ENCODE data around the gene ARHGAP26. TPM values are rescaled to one million over a fixed set of nuclear protein-coding genes. Genes with fewer than 3 reads are reported as not detected.
"Not testable (repeated sequence)": the region's sequence is repeated elsewhere in the genome, so short reads cannot be mapped to it uniquely, and the experiment has no call there.

Gene ARHGAP26
- total and polyA plus RNA-seq, 2 donors: 15.1 to 16.2 TPM

DNA sequence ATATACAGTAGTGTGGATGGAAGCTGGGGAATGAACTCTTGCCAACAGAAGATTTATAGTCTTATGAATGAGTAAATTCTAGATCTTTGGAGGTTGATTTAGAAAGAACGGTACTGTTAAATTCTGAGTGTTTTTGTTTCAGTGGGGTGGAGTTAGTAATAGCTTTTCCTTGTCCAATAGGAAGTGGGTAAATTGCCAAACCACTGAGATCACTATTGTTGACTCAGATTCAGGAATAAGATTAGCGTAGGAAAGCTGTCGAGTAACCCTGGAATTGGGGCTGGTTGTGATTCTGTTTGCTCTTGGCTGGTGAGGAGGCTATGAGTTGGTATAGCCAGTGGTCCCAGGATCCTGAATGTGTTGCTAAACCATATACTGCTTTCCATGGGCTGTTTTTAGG lies 155.6 kb downstream of the ARHGAP26 start:
- WGBS: 89% methylated on average over 3 of the region's 3 CpGs
- Histone ChIP-seq H3K4me1 (ENCODE audit: control insufficient read depth in 2 of 2, insufficient read depth in 2 of 2, low read length in 2 of 2) (peaks cover 0 to 7% of the 10 kb centered on the region in 2 donors), H3K9me3 (ENCODE audit: control insufficient read depth in 2 of 2, insufficient read depth in 1 of 2, low read length in 1 of 2) (no peaks in the 10 kb centered on the region), H3K27ac (ENCODE audit: low read depth in 1 of 2, low read length in 1 of 2) (no peak overlapping the region), H3K4me3 (ENCODE audit: low read length in 2 of 2) (no peak overlapping the region), H3K36me3 (ENCODE audit: control insufficient read depth in 2 of 2, insufficient read depth in 2 of 2, low read length in 1 of 2) (peaks cover 0 to 6% of the 10 kb centered on the region in 2 donors), H3K27me3 (ENCODE audit: control insufficient read depth in 2 of 2, insufficient read depth in 1 of 2, low read length in 1 of 2) (no peaks in the 10 kb centered on the region)
- no peak for DNase-seq (ENCODE audit: low read depth in 6 of 9, low spot score in 9 of 9)

DNA sequence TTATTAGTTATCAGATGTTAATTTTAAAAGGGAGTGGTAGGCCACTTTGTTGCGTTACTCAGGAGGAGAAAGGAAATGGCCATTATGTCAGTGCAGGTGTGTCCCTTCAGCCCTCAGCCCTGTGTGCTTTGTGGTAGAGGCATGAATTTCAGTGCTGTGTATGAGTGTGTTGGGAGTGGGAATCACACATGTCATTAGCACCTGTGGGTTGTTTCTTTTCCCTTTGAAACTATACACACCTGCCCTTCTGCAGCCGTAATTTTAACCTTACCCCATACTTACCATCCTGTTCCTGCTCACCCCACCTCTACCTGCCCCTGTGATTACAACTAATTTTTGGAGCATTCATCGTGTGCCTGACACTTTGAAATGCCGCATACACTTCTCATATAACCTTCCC lies 156.4 kb downstream of the ARHGAP26 start:
- 81% methylated on average over 4 of the region's 4 CpGs for whole genome bisulfite sequencing
- no peak overlapping the region for H3K27ac ChIP-seq (ENCODE audit: low read depth in 1 of 2, low read length in 1 of 2)
- peaks cover 0 to 6% of the 10 kb centered on the region in 2 donors for H3K36me3 ChIP-seq (ENCODE audit: control insufficient read depth in 2 of 2, insufficient read depth in 2 of 2, low read length in 1 of 2)
- peaks cover 0 to 7% of the 10 kb centered on the region in 2 donors for H3K4me1 ChIP-seq (ENCODE audit: control insufficient read depth in 2 of 2, insufficient read depth in 2 of 2, low read length in 2 of 2)
- no peaks in the 10 kb centered on the region for H3K27me3 ChIP-seq (ENCODE audit: control insufficient read depth in 2 of 2, insufficient read depth in 1 of 2, low read length in 1 of 2)
- DNase-seq (ENCODE audit: low read depth in 6 of 9, low spot score in 9 of 9): no peak
- H3K9me3 ChIP-seq (ENCODE audit: control insufficient read depth in 2 of 2, insufficient read depth in 1 of 2, low read length in 1 of 2): no peaks in the 10 kb centered on the region
- no peak overlapping the region for H3K4me3 ChIP-seq (ENCODE audit: low read length in 2 of 2)

DNA sequence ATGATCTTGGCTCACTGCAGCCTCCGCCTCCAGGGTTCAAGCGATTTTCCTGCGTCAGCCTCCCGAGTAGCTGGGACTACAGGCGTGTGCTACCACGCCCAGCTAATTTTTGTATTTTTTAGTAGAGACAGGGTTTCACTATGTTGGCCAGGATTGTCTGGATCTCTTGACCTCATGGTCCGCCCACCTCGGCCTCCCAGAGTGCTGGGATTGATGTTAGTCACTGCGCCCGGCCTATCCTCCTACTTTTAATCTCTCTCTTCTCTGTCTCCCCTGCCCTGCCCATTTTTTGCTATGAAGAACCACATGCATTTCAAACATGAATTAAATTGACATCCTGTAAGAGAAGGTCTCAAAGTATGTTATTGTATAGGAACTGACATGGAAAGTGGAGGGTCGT lies 158.8 kb downstream of the ARHGAP26 start:
- H3K36me3 ChIP-seq (ENCODE audit: control insufficient read depth in 2 of 2, insufficient read depth in 2 of 2, low read length in 1 of 2): peaks cover 9 to 12% of the 10 kb centered on the region in 2 donors
- H3K4me1 ChIP-seq (ENCODE audit: control insufficient read depth in 2 of 2, insufficient read depth in 2 of 2, low read length in 2 of 2): peaks cover 13% of the 10 kb centered on the region in 2 donors
- H3K4me3 ChIP-seq (ENCODE audit: low read length in 2 of 2); H3K27me3 ChIP-seq (ENCODE audit: control insufficient read depth in 2 of 2, insufficient read depth in 1 of 2, low read length in 1 of 2); H3K9me3 ChIP-seq (ENCODE audit: control insufficient read depth in 2 of 2, insufficient read depth in 1 of 2, low read length in 1 of 2); DNase-seq (ENCODE audit: low read depth in 6 of 9, low spot score in 9 of 9); H3K27ac ChIP-seq (ENCODE audit: low read depth in 1 of 2, low read length in 1 of 2): not testable (repeated sequence)
- WGBS: 97% methylated on average over 11 of the region's 11 CpGs

DNA sequence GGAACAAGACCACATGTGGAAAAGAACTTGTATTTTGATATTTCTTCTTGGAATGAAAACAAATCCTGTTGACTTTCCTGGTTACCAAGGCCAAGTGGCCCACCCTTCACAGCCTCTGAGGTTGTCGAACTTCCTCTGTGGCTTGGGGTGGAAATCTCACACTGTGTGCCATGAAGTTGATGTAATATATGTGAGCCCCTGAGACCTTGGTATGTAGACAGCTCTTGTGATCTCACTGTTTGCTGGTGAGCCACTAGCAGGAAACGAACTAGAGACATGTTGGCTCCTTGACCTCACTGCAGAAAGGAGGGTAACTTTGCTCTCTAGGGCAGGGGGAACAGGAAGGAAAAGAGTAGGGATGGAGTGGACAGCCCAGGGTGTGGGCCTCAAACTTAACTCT lies 159.4 kb downstream of the ARHGAP26 start:
- Histone ChIP-seq H3K4me3 (ENCODE audit: low read length in 2 of 2) (no peak overlapping the region), H3K27me3 (ENCODE audit: control insufficient read depth in 2 of 2, insufficient read depth in 1 of 2, low read length in 1 of 2) (no peaks in the 10 kb centered on the region), H3K27ac (ENCODE audit: low read depth in 1 of 2, low read length in 1 of 2) (no peak overlapping the region), H3K36me3 (ENCODE audit: control insufficient read depth in 2 of 2, insufficient read depth in 2 of 2, low read length in 1 of 2) (peaks cover 9 to 12% of the 10 kb centered on the region in 2 donors), H3K4me1 (ENCODE audit: control insufficient read depth in 2 of 2, insufficient read depth in 2 of 2, low read length in 2 of 2) (peaks cover 13 to 16% of the 10 kb centered on the region in 2 donors), H3K9me3 (ENCODE audit: control insufficient read depth in 2 of 2, insufficient read depth in 1 of 2, low read length in 1 of 2) (no peaks in the 10 kb centered on the region)
- no peak for DNase-seq (ENCODE audit: low read depth in 6 of 9, low spot score in 9 of 9)
- WGBS: 59% methylated on average over 2 of the region's 2 CpGs

DNA sequence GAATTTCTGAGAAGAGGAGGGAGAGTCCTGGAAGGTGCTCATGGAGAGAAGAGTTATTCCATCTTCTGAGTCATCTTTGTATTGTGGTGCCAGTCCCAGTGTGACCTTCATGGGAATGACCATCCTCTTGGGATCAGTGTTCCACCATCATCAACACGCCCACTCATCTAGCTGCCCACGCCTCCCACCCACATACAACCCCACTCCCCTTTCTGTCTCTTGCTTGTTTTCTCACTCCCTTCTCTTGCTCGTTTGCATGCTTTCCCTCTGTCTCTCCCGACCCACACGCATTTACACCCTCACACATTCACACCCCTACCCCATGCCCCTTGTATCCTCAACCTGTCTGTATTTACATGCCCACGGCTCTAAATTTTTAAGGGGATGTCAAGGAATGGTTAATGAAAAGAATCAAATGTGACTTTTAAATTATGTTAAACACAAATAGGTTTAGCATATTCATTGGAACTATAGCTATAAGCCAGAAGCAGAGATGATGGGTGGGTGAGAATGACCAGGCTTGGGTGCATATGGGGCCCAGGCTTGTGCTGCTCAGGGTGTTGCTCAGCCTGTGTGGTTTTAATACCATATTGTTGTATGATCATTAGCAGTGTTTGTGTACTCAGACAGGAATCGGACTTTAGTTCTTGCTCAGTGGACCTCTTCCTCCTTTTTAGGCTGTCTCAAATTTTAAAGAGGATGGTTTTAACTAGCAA lies 160.4 kb downstream of the ARHGAP26 start:
- no peak overlapping the region for H3K27ac ChIP-seq (ENCODE audit: low read depth in 1 of 2, low read length in 1 of 2)

DNA sequence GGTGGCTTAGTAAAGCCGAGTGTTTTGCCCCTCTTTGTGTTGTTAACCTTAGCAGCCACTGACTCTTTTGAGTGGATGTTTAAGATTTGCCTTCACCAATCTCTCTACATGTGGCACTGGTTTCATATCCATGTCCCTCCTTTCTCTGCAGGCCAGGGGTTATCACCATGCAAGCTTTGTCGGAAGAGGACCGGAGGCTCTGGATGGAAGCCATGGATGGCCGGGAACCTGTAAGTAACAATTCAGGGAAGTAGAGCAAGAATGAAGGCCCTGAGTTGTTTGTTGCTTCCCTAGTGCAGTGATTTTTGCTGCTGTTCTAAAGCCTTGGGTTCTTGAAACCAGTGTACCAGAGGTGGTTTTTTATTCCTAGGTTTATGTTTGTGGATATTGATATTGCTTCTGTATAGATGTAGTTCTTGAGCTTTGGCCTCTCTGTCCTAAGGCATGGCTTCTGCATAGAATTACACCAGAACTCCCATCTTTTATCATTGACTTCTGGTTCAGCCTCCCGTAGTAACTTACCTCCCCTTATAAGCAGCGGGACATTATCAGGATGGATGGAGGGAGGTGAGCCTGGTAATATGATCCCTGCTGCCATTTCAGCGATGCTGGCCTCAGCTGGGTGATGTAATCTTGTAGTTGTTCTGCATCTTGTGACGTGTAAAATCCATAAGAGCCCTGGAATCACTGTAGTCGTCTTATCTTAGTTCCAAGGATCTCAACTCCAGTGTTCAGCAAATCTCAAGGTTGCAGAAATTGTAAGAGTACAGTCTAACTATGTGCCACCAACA lies 161.9 kb downstream of the ARHGAP26 start:
- WGBS: 97% methylated on average over 9 of the region's 9 CpGs
- H3K27me3 ChIP-seq (ENCODE audit: control insufficient read depth in 2 of 2, insufficient read depth in 1 of 2, low read length in 1 of 2): no peaks in the 10 kb centered on the region
- H3K9me3 ChIP-seq (ENCODE audit: control insufficient read depth in 2 of 2, insufficient read depth in 1 of 2, low read length in 1 of 2): no peaks in the 10 kb centered on the region
- H3K36me3 ChIP-seq (ENCODE audit: control insufficient read depth in 2 of 2, insufficient read depth in 2 of 2, low read length in 1 of 2): peaks cover 9 to 12% of the 10 kb centered on the region in 2 donors
- H3K27ac ChIP-seq (ENCODE audit: low read depth in 1 of 2, low read length in 1 of 2): no peak overlapping the region
- H3K4me3 ChIP-seq (ENCODE audit: low read length in 2 of 2): no peak overlapping the region
- DNase-seq (ENCODE audit: low read depth in 6 of 9, low spot score in 9 of 9): no peak
- peaks cover 13 to 25% of the 10 kb centered on the region in 2 donors for H3K4me1 ChIP-seq (ENCODE audit: control insufficient read depth in 2 of 2, insufficient read depth in 2 of 2, low read length in 2 of 2)

More for the DNA sequence above, 160.4 kb downstream of the ARHGAP26 start:
- Histone ChIP-seq H3K4me3 (ENCODE audit: low read length in 2 of 2) (no peak overlapping the region), H3K36me3 (ENCODE audit: control insufficient read depth in 2 of 2, insufficient read depth in 2 of 2, low read length in 1 of 2) (peaks cover 9 to 12% of the 10 kb centered on the region in 2 donors), H3K4me1 (ENCODE audit: control insufficient read depth in 2 of 2, insufficient read depth in 2 of 2, low read length in 2 of 2) (peaks cover 13 to 22% of the 10 kb centered on the region in 2 donors), H3K9me3 (ENCODE audit: control insufficient read depth in 2 of 2, insufficient read depth in 1 of 2, low read length in 1 of 2) (no peaks in the 10 kb centered on the region), H3K27me3 (ENCODE audit: control insufficient read depth in 2 of 2, insufficient read depth in 1 of 2, low read length in 1 of 2) (no peaks in the 10 kb centered on the region)
- no peak for DNase-seq (ENCODE audit: low read depth in 6 of 9, low spot score in 9 of 9)
- 98% methylated on average over 7 of the region's 7 CpGs for WGBS

DNA sequence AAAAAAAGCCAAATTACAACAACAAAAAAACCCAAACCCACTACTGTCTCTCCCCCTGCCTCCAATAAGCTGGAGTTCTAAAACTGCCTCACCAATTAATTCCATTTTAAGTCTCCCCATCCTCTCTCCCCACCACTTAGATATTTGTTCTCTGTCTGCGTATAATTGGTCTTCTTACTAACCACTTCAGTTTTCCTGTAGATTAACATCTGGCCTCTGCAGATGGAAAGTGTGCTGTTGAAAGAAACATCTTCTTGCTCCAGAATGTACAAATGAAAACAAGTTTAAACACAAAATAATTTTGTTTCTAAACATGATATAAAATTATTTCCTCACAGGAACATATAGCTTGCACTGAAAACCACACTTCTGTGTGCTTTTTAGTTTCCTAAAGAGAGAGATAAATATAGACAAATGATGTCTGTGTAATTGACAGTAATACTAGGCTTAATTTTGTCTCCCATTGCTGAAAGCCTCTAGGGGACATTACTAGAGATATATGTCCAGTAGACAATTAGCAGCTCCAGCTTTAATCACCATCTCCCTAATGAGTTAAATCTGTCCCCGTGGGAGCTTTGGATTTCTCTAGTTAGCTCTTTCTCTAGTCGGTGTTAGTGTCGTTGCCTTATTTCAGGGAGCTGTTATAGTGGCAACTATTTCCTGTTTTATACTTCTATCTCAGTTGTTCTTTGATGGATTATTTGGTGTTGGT lies 164.0 kb downstream of the ARHGAP26 start:
- Histone ChIP-seq H3K27me3 (ENCODE audit: control insufficient read depth in 2 of 2, insufficient read depth in 1 of 2, low read length in 1 of 2) (no peaks in the 10 kb centered on the region), H3K27ac (ENCODE audit: low read depth in 1 of 2, low read length in 1 of 2) (no peak overlapping the region), H3K36me3 (ENCODE audit: control insufficient read depth in 2 of 2, insufficient read depth in 2 of 2, low read length in 1 of 2) (peaks cover 9 to 12% of the 10 kb centered on the region in 2 donors), H3K4me1 (ENCODE audit: control insufficient read depth in 2 of 2, insufficient read depth in 2 of 2, low read length in 2 of 2) (peaks cover 13 to 25% of the 10 kb centered on the region in 2 donors), H3K9me3 (ENCODE audit: control insufficient read depth in 2 of 2, insufficient read depth in 1 of 2, low read length in 1 of 2) (no peaks in the 10 kb centered on the region), H3K4me3 (ENCODE audit: low read length in 2 of 2) (no peak overlapping the region)
- DNase-seq (ENCODE audit: low read depth in 6 of 9, low spot score in 9 of 9): no peak
- WGBS: 18% methylated on average over 4 of the region's 4 CpGs

DNA sequence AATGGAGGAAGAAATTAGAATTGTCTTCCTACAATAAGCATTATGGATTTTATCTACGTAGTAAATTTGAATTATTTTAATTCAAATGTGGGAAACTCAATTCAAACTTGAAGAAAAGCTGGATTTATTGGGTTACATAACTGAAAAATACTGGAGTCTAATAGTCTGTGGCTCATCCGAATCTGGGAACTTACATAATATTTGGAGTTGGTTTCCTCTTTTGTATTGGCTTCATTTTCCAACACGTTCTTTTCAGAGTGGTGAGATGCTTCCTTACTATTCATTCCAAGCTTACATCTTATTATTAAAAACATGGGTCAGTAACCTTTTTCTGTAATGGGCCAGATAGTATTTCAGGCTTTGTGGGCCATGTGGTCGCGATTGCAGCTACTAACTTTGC lies 164.8 kb downstream of the ARHGAP26 start:
- DNase-seq (ENCODE audit: low read depth in 6 of 9, low spot score in 9 of 9): no peak
- no peaks in the 10 kb centered on the region for H3K27me3 ChIP-seq (ENCODE audit: control insufficient read depth in 2 of 2, insufficient read depth in 1 of 2, low read length in 1 of 2)
- H3K4me1 ChIP-seq (ENCODE audit: control insufficient read depth in 2 of 2, insufficient read depth in 2 of 2, low read length in 2 of 2): peaks cover 8 to 25% of the 10 kb centered on the region in 2 donors
- 94% methylated on average over 5 of the region's 5 CpGs for WGBS
- no peak overlapping the region for H3K27ac ChIP-seq (ENCODE audit: low read depth in 1 of 2, low read length in 1 of 2)
- H3K9me3 ChIP-seq (ENCODE audit: control insufficient read depth in 2 of 2, insufficient read depth in 1 of 2, low read length in 1 of 2): no peaks in the 10 kb centered on the region
- H3K4me3 ChIP-seq (ENCODE audit: low read length in 2 of 2): no peak overlapping the region
- H3K36me3 ChIP-seq (ENCODE audit: control insufficient read depth in 2 of 2, insufficient read depth in 2 of 2, low read length in 1 of 2): peaks cover 9 to 12% of the 10 kb centered on the region in 2 donors

DNA sequence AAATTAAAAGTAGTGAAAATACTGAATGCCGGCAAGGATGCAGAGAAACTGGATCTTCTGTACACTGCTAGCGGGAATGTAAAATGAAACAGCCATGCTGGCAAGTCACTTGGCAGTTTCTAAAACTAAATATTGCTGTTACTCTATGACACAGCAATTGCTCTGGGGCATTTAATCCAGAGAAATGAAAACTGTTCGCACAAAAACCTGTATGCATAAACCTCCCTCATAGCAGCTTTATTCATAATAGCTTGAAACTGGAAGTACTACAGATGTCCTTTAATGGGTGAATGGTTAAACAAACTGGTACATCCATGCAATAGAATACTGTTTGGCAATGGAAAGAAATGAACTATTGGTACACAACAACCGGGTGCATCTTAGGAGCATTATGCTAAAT lies 167.2 kb downstream of the ARHGAP26 start:
- Histone ChIP-seq H3K4me1 (ENCODE audit: control insufficient read depth in 2 of 2, insufficient read depth in 2 of 2, low read length in 2 of 2) (peaks cover 6 to 25% of the 10 kb centered on the region in 2 donors), H3K27me3 (ENCODE audit: control insufficient read depth in 2 of 2, insufficient read depth in 1 of 2, low read length in 1 of 2) (no peaks in the 10 kb centered on the region), H3K36me3 (ENCODE audit: control insufficient read depth in 2 of 2, insufficient read depth in 2 of 2, low read length in 1 of 2) (peaks cover 1 to 4% of the 10 kb centered on the region in 2 donors), H3K9me3 (ENCODE audit: control insufficient read depth in 2 of 2, insufficient read depth in 1 of 2, low read length in 1 of 2) (no peaks in the 10 kb centered on the region), H3K27ac (ENCODE audit: low read depth in 1 of 2, low read length in 1 of 2) (no peak overlapping the region), H3K4me3 (ENCODE audit: low read length in 2 of 2) (no peak overlapping the region)
- no peak for DNase-seq (ENCODE audit: low read depth in 6 of 9, low spot score in 9 of 9)
- 95% methylated on average over 4 of the region's 4 CpGs for WGBS
